RWPE2 (cell line): Measurements from ENCODE around the gene RAB7B.

ENCODE experiments used
- ATAC-seq: fragments of 200-7000 bp; cut with Tn5 transposase; 3 replicates; pipeline ENCODE4 v1.9.1; 2021; ENCODE audit warnings: low read depth
- DNase-seq: peaks from one replicate; pipeline ENCODE4 v3.0.0-alpha.2; 2020; ENCODE audit warnings: low spot score
- H3K27ac ChIP-seq: fragments of 450-650 bp; 2 replicates; pipeline ENCODE4 v1.5.1; 2017; ENCODE audit warnings: mild to moderate bottlenecking; ENCODE audit not compliant: poor library complexity, severe bottlenecking
- H3K27me3 ChIP-seq: fragments of 250-450 bp; sonication (Bioruptor Pico); 2 replicates; pipeline ENCODE4 v1.5.1; 2021; ENCODE audit warnings: mild to moderate bottlenecking, moderate library complexity; ENCODE audit not compliant: insufficient read depth, poor library complexity, severe bottlenecking
- H3K36me3 ChIP-seq: fragments of 250-450 bp; sonication (Bioruptor Pico); 2 replicates; pipeline ENCODE4 v1.5.1; 2020; ENCODE audit warnings: low read depth, mild to moderate bottlenecking, moderate library complexity
- H3K4me1 ChIP-seq: fragments of 250-450 bp; sonication (Bioruptor Pico); 2 replicates; pipeline ENCODE4 v1.5.1; 2021; ENCODE audit warnings: mild to moderate bottlenecking, moderate library complexity; ENCODE audit not compliant: insufficient read depth, poor library complexity, severe bottlenecking
- H3K4me3 ChIP-seq: fragments of 250-450 bp; sonication (Bioruptor Pico); 2 replicates; pipeline ENCODE4 v1.5.1; 2021; ENCODE audit warnings: mild to moderate bottlenecking, moderate library complexity; ENCODE audit not compliant: severe bottlenecking
- H3K9me3 ChIP-seq: fragments of 250-450 bp; sonication (Bioruptor Pico); 2 replicates; pipeline ENCODE4 v1.5.1; 2021; ENCODE audit warnings: mild to moderate bottlenecking, moderate library complexity; ENCODE audit not compliant: severe bottlenecking
- TF ChIP-seq, protein P1 (sequence below): fragments of 450-650 bp; IDR thresholded peaks from one replicate; pipeline ENCODE4 v1.5.1; 2017; ENCODE audit warnings: mild to moderate bottlenecking, moderate library complexity; ENCODE audit not compliant: poor library complexity, severe bottlenecking

Gene RAB7B

DNA sequence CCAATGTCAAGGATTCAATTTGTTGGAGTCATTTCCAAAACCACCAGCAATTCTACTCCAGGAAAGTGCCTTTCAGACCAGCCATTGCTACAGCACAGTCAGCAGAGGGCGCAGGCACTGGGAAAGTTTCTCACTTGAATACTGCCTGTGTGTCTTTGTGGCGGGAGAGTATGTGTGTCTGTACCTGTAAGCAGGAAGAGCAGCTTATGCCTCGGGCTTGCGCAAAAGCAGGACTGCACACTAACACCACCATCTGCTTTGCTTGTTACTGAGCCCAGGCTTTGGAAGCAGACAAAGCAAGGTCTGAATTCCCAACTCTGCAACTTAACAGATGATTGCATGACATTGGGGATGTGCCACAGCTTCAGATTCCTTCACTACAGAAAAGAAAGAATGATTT, 27.5 kb upstream of the RAB7B start:
- peak; percentile 96 for ATAC-seq
- no peaks in the 10 kb centered on the region for H3K9me3 ChIP-seq

GRCh38 chr1:206030191-206030590, 27.0 kb upstream of the RAB7B start:
- H3K4me1 ChIP-seq: no peaks in the 10 kb centered on the region
- no peaks in the 10 kb centered on the region for H3K27me3 ChIP-seq
- DNase-seq: no peak
- no peaks in the 10 kb centered on the region for H3K36me3 ChIP-seq
- no peaks in the 10 kb centered on the region for H3K9me3 ChIP-seq
- H3K4me3 ChIP-seq: no peak overlapping the region
- no peak for ATAC-seq
- no peak overlapping the region for H3K27ac ChIP-seq
- TF ChIP-seq, protein P1, sequence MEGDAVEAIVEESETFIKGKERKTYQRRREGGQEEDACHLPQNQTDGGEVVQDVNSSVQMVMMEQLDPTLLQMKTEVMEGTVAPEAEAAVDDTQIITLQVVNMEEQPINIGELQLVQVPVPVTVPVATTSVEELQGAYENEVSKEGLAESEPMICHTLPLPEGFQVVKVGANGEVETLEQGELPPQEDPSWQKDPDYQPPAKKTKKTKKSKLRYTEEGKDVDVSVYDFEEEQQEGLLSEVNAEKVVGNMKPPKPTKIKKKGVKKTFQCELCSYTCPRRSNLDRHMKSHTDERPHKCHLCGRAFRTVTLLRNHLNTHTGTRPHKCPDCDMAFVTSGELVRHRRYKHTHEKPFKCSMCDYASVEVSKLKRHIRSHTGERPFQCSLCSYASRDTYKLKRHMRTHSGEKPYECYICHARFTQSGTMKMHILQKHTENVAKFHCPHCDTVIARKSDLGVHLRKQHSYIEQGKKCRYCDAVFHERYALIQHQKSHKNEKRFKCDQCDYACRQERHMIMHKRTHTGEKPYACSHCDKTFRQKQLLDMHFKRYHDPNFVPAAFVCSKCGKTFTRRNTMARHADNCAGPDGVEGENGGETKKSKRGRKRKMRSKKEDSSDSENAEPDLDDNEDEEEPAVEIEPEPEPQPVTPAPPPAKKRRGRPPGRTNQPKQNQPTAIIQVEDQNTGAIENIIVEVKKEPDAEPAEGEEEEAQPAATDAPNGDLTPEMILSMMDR: no peak

More for the DNA sequence above, 27.5 kb upstream of the RAB7B start:
- Histone ChIP-seq H3K36me3 (no peaks in the 10 kb centered on the region), H3K27ac (no peak overlapping the region), H3K4me1 (no peaks in the 10 kb centered on the region), H3K27me3 (no peaks in the 10 kb centered on the region), H3K4me3 (no peak overlapping the region)
- peak; percentile 79 for DNase-seq
- TF ChIP-seq, protein P1: peak; percentile 91

GRCh38 chr1:206029484-206029883, 26.3 kb upstream of the RAB7B start:
- H3K36me3 ChIP-seq: no peaks in the 10 kb centered on the region
- ATAC-seq (peak; percentile 61), DNase-seq (no peak)
- H3K4me3 ChIP-seq: no peak overlapping the region
- no peak overlapping the region for H3K27ac ChIP-seq
- H3K9me3 ChIP-seq: no peaks in the 10 kb centered on the region
- H3K4me1 ChIP-seq: no peaks in the 10 kb centered on the region
- TF ChIP-seq, protein P1: no peak
- no peaks in the 10 kb centered on the region for H3K27me3 ChIP-seq

- no peak for DNase-seq
- no peaks in the 10 kb centered on the region for H3K9me3 ChIP-seq
- peaks cover 14% of the 10 kb centered on the region for H3K4me1 ChIP-seq
- no peaks in the 10 kb centered on the region for H3K27me3 ChIP-seq
- TF ChIP-seq, protein P1: no peak
- ATAC-seq: peak; percentile 49; the same call in 1 of the 3 replicates
- no peak overlapping the region for H3K4me3 ChIP-seq
- no peaks in the 10 kb centered on the region for H3K36me3 ChIP-seq
- H3K27ac ChIP-seq: peak overlapping the region; percentile 19
These were observed 22.2 kb upstream of the RAB7B start for GRCh38 chr1:206025283-206025820.

- Histone ChIP-seq H3K27ac (peak within 1 kb of the TSS; percentile 78), H3K4me3 (no peak within 1 kb of the TSS), H3K9me3 (no peaks in the 10 kb centered on the region), H3K4me1 (peaks cover 14% of the 10 kb centered on the region), H3K36me3 (no peaks in the 10 kb centered on the region), H3K27me3 (no peaks in the 10 kb centered on the region)
- DNase-seq: no peak
- TF ChIP-seq, protein P1: no peak
- no peak for ATAC-seq
These were observed 20.5 kb upstream of the RAB7B start, which contains the start of gene CTSE for GRCh38 chr1:206023695-206024094. CTSE (minus strand) TSS chr1:206023895; CDS start chr1:206023791, 104 bp downstream.
